OCI-M1 (cell line): ENCODE results near the gene RHEBL1.

Experiments
- DNase-seq: peaks from one replicate; lab custom pipeline; 2025; lab: John Stamatoyannopoulos, UW

Gene RHEBL1

DNA sequence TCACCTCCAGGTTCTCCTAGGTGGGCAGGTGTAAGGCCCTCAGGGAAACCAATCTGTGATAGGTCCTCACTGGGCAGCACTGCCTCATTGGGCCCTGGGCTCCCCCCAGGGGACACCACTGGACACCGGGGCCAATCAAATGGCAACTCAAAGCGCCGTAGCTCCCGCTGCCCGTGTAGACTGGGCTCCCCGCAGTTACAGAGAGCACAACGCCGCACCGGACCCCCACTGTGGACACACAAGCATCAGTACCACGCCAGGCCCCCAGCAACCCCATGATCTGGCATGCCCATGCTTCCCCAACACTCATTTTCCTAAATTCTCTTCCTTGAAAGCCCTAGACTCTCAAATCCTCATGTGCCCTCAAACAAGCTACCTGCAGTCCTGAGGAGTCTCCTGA lies 15.3 kb downstream of the RHEBL1 start:
- no peak for DNase-seq

DNA sequence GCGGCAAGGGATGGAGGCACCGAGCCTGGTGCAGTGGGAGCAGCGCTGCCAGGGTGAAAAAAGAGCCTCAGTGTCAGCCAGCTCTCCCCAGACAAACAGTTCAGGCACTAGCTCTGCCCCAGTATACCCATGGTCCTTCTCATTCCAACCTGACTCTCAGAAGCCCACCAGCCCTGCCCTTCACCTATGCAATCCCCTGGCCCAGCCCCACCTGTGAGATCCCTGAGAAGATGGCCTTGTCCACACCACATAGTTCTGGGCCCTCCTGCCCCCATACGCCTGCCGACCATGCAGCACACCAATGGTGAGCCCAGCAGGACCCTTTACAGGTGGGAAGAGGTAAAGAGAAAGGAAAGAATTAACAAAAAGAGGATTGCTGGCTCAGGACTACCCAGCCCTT lies 15.7 kb downstream of the RHEBL1 start:
- DNase-seq = no peak

GRCh38 chr12:49052451-49053208 lies 17.1 kb downstream of the RHEBL1 start:
- DNase-seq = no peak

DNA sequence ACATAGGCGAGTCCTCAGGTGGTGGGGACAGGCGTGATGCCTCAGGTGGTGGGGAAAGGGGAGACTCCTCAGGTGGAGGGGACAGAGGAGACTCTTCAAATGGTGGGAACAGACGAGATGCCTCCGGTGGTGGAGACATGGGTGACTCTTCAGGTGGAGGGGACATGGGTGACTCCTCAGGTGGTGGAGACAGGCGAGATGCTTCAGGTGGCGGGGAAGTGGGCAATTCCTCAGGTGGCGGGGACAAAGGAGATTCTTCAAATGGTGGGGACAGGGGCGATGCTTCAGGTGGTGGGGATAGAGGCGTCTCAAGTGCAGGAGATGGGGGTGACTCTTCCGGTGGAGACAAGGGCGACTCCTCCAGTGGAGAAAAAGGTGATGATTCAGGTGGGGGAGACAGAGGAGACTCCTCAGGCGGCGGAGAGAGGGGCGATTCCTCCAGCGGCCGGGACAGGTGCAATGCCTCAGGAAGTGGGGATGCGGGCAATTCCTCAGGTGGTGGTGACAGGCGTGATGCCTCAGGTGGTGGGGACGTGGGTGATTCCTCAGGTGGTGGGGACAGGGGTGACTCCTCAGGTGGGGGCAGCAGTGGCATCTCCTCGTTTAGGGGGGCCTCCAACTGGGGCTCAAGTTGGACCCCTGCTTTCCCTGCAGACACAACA lies 17.9 kb downstream of the RHEBL1 start:
- no peak for DNase-seq

DNA sequence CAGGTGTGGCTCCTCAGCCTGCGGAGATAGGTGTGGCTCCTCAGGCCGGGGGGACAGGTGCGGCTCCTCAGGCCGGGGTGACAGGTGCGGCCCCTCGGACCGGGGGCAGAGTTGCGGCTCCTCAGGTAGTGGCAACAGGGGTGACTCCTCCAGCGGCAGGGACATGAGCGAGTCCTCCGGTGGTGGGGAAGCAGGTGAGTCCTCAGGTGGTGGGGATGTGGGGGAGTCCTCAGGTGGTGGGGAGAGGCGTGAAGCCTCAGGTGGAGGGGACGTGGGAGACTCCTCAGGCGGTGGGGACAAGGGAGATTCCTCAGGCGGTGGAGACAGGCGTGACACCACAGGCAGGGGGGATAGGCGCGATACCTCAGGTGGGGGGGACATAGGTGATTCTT lies 18.4 kb downstream of the RHEBL1 start:
- no peak for DNase-seq

DNA sequence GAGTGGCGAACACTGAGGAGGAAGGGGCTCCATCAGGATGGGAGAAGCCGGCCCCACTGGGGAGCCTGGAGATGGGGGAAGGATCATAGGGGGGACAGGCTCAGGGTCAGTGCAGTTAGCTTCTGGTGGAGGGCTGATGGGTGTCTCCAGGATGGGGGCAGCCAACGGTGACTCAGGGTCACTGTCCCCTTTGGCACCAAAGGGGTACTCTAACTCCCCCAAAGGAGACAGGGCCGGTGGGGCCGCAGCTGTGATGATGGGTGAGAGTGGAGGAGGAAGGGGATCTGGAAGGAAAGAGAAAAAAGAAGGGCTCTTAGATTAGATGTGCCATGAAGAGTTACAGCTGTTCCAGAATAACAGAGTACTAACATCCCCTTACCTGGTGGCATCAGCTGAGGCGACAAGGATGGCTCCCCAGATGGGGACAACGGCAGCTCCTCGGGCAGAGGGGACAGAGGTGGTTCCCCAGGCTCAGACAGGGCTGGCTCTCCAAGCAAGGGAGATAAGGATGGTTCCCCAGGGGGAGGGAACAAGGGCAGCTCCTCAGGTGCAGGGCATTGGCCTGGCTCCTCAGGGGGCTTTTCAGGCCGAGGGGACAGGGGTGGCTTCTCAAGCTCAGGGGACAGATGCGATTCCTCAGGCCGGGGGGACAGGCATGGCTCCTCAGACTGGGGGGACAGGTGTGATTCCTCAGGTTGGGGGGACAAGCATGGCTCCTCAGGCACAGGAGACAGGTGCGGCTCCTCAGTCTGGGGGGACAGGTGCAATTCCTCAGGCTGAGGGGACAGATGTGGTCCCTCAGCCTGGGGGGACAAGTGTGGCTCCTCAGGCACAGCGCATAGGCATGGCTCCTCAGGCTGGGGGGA lies 19.0 kb downstream of the RHEBL1 start:
- DNase-seq = no peak

DNA sequence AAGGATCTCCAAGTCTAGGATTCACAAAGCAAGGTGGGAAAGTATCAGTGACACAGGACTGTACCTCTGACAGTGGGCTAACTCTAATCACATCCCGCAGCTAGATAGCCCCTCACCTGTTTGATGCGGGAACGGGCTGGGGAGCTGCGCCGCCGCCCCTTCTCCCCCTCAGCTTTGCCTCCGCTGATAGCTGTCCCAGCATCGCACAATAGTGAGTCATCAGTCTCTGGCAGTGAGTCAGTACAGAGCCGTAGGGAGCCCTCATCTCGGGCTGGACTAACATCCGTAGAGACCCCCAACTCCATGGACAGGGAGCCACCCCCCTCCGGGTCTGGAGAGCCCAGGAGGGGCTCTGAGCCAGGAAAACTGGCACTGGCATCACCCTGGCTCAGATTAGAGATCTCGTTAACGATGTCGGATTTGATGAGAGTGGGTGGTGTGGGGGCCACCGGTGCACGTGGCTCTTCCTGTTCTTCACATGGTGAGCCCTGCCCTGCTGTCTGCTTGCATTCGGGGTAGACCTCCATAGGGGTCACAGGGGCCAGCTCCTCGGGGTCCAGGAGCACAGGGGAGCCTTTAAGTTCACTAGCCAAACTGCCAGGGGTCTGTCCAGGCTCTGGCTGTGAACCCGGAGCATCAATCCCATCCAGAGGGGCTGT lies 20.1 kb downstream of the RHEBL1 start:
- DNase-seq = no peak

- no peak for DNase-seq
These were observed 20.8 kb downstream of the RHEBL1 start for GRCh38 chr12:49048953-49049352.

DNA sequence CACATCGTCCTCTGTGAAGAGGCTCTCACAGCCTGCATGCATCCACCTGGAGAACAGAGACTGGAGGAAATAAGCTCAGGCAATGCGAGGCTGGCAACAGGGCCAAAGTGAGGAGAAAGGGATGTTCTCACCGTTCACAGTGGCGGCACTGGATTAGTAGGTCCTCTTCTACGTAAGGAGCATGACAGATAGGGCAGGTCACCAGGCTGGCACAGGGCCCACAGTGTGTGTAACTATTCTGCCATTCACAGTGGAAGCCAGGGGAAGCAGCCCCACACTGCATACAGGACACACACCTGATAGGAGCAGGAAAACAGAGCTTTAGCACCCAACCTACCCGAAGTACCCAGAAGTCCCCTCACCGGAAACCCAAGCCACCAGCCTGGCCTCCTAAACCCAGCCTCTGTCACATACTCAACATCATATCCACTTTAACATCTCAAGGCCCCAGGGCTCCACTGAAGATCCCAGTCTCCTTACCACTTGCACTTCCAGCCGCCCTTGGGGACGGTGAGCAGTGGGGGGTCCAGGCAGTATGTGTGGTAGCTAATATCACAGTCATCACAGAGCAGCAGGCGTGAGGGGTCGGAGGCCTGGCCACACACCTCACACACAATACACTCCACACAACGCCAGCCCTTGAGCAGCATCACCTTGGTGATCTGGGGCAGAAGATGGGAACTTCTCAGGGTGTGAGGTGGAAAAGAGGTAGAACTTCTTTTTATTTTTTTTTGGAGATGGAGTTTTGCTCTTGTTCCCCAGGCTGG lies 23.5 kb downstream of the RHEBL1 start:
- DNase-seq = no peak

DNA sequence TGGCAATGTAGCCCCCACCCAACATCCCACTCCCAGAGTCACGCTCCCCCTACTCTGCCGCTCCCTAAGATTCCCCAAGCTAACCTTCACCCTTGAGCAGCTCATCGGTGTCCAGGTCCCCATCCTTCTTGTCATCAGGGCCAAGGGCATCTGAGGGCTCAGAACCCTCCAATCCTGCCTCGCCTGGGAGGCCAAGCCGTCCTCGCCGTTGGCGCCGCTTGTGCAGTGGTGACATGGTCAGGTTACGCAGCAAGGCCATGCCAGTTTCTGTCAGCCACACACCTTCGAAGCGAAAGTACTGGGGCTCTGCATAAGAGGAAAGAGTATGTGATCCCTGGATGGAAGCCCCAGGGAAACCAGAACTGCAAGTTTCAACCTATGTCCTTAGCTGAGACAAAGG lies 25.1 kb downstream of the RHEBL1 start:
- DNase-seq = no peak

- DNase-seq = peak; percentile 73
These were observed 25.9 kb downstream of the RHEBL1 start for GRCh38 chr12:49043856-49044258.

GRCh38 chr12:49043241-49043640 lies 26.5 kb downstream of the RHEBL1 start:
- no peak for DNase-seq

DNA sequence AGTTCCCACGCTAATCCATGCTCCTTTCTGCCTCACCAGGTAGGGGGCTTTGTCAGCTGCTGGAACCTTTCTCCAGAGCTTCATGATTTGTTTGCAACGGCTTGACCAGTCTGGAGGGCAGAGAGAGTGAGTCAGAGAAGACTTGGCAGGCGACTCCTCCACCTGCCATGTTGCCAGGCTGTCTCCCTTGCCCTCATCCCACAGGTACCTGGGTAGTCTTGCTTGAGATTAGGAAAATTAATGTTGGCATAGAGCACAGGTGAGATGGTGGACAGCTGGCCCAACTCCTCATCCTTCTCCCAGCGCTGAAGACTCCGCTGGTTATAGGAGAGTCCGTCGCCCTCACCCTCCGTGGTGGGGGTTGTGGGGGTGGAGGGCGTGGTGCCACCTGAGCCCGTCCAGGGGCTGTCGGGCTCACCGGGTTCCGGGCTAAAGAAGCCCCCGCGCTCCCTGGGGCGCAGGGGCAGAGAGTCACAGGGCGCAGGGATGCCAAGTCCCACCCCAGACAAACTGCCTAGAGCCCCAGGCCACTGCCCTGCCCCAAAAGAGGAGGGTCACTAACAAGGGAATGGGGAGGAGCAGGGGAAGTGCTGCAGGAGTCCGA lies 27.8 kb downstream of the RHEBL1 start:
- no peak for DNase-seq

DNA sequence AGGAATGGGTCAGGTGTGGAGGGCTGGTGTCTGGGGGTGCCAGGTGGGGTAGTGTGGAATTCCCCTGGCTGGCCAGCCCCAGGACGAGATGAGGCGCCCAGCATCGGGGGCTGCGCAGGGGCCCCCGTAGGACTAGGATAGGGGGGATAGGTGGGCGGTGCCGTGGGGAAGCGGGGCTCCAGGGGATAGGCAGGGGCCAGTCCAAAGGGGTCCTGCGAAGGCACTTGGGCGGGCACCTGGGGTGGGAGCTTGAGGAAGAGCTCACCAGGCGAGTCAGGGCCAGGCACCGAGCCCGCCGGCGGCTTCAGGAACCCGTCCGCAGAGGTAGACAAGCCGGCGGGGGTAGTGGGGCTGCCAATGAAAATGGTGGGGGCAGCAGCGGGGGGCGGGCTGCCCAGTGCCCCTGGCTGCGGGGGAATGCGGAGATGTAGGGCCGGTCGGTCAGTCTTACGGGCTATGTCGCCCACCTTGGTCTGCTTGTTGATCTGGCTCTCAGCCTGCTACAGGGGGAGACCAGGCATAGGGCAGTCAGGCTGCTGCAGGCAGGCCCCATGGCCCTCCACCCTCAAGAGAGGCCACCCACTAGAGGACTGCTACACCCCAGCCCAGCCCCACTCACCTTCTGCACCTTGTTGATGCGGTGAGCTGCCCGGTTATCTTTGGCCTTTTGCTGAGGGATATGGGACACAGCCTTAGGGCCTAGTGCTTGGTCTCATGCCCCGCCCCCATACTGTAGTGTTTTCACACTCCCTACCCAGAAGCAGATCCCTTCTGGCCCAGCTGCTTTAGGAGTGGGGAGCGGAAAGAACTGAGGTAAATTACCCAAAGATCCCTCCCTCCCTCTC lies 28.5 kb downstream of the RHEBL1 start:
- no peak for DNase-seq

DNA sequence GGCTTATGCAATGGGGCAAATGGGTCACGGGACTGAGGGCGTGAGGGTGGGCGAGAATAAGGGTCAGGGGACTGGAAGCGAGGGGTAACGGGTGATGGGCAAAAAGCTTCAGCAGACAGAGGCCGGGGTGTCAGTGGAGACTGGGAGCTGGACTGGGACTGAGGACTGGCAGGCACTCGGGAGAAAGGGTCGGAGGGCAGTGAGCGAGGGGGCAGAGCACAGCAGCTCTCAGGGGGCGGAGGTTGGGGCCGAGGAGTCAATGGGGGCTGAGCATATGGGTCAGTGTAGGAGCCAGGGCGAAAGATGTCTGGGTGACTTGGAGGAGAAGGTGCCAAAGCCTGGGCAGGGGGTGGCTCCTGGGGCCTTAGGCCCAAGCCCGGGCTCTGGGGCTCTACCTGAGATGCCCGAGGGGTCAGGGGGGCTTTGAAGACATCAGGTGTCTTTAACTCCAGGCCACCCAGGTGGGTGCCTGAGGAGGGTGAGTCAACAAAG lies 29.4 kb downstream of the RHEBL1 start:
- no peak for DNase-seq

DNA sequence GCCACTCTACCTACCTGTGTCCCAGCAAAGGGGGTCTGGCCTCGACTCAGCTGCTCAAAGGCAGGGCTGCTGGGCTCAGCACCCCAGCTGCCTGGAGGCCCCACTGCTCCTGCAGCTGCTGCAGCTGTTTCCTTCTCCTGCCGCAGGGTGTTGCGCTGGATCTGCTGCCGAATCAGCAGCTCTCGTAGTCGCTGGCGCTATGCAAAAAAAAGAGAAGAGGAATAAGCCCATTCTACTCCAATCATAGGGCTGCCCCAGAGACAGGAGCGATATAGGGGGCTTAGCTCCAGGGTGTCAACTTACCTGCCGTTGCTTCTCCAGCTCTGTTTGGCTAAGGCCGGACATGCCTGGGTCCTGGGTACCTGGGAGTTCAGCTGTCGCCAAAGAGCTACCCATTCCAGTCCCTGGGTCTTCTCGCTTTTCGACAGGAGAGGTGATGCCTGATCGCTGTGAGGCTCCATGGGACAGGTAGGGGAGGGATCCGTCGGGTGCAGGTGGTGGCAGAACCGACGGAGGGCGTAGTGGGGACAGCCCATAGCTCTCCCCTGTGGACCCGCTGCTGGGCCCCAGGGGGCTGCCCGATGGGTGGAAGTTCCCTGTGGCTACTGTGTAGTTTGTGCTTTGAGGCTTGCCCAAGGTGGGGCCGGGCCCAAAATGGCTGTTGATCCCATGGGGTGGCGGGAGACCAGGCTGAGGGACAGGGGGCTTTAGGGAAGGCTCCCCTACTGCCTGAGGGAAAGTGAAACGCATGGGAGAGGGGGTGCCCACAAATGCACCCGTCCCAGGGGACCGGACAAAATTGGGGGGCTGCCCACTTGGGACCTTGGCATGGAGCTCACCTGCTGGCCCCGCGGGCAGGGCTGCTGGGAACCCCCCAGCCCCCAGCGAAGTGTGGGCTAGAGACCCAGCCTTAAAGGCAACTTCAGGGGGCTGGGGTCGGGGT lies 30.1 kb downstream of the RHEBL1 start:
- DNase-seq = no peak

DNA sequence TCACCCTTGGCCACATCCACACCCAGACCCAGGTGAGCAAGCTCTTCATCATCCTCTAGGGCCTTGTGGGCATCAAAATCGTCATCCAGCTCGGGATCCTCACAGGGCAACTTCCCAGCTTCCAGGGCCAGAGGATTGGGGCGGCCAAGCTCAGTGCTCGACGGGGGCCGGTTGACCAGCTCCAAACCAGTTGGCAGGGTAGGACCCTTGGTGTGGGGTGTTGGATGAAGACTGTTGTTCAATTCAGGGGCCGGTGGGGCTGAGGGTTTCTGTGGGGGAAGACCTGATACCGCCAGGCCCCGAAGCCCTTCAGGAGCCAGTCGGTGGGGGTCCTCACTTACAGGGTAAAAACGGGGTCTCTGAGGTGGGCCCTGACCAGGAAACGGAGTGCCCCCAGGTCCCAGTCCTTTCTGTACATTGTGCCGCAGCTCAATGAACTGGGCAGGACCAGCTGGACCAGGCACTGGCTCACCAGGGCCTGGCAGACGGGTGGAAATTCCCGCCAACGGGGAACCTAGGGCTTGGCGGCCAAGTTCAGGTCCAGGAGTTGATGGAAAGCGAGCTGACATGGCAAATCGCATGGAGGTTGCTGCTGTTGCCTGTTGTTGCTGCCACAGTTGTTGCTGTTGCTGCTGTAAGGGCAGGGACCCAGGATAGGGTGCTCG lies 31.4 kb downstream of the RHEBL1 start:
- no peak for DNase-seq

DNA sequence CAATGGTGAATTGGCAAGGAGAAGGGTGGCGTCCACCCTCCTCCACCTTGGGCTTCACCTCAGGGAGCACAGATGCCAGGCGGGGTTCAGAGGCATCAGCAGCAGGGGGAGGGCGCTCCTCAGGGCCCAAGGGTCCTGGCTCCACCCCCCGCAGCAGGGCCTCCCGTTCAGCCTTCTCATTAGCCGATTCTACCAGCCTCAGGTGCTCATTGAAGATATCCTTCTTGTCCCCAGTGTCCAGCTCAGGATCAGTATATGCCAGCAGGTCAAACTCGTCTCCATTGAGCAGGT lies 31.9 kb downstream of the RHEBL1 start:
- no peak for DNase-seq
